ENCODE measurements around the gene MSN.

Gene MSN

DNA sequence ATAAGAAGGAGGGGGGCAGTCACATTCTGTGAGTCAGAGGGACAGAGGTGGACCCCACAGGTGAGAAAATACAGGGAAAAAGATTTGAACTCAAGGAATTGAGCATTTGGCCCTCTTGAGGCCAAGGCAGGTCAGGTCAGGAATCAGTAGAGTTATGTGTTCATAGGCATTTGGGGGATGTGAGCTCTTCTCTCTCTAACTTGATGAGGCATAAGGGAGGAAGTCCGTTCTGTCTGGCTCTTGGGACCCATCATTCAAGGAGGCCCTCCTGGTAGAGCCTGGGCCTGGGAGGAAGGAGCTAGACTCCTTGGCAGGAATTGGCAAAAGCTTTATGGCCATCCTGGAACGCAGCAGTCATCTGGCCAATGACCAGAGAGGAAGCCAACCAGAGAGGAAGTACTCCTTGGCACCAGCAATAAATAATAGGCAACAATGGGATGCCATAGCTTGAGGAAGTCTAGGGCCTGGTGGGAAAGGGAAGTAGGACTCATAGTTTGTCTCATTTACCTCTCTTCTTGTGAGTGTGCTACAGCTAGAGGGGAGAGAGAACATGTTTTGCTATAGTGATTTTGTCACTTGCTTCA lies 53.0 kb downstream of the MSN start:
- POLR2A ChIA-PET: no interaction called here
- no peaks in the 10 kb centered on the region for H3K4me1 ChIP-seq (ENCODE audit: control insufficient read depth, insufficient read depth, low read length)
- H3K36me3 ChIP-seq (ENCODE audit: control insufficient read depth in 2 of 2, insufficient read depth in 1 of 2, low read length in 2 of 2): peaks cover 0 to 4% of the 10 kb centered on the region in 2 experiments; a peak in 1 of 3 replicates
- CTCF ChIA-PET: no interaction called here
- H3K9me3 ChIP-seq (ENCODE audit: control insufficient read depth, insufficient read depth, low read depth, low read length): no peaks in the 10 kb centered on the region
- H3K4me3 ChIP-seq (ENCODE audit: low read depth, low read length): no peak overlapping the region
- H3K27ac ChIP-seq (ENCODE audit: extremely low read depth, low read depth, low read length): no peak overlapping the region
- TF ChIP-seq ZNF324 (tag by site-specific recombination; IDR thresholded peaks at IDR 0.05) (no peak), ZNF792 (tag by site-specific recombination; IDR thresholded peaks at IDR 0.05) (no peak), KLF9 (tag by site-specific recombination; IDR thresholded peaks at IDR 0.05; ENCODE audit: low read depth) (no peak), ZNF488 (tag by site-specific recombination; IDR thresholded peaks at IDR 0.05) (no peak), ZNF777 (tag by site-specific recombination; IDR thresholded peaks at IDR 0.05; ENCODE audit: borderline replicate concordance) (no peak)

- no peak overlapping the region for H3K4me3 ChIP-seq (ENCODE audit: low read depth, low read length)
- no peaks in the 10 kb centered on the region for H3K4me1 ChIP-seq (ENCODE audit: control insufficient read depth, insufficient read depth, low read length)
- H3K27ac ChIP-seq (ENCODE audit: extremely low read depth, low read depth, low read length): no peak overlapping the region
- ChIA-PET CTCF (interaction anchor here (0.7 kb wide), 2 partner anchors 55 to 127 kb away, joined by 3 read pairs; no protein-coding TSS in a partner anchor), POLR2A (no interaction called here)
- no peaks in the 10 kb centered on the region for H3K9me3 ChIP-seq (ENCODE audit: control insufficient read depth, insufficient read depth, low read depth, low read length)
- H3K36me3 ChIP-seq (ENCODE audit: control insufficient read depth in 2 of 2, insufficient read depth in 1 of 2, low read length in 2 of 2): peaks cover 0 to 2% of the 10 kb centered on the region in 2 experiments; a peak in 1 of 3 replicates
- TF ChIP-seq ZNF274 (IDR thresholded peaks at IDR 0.05; ENCODE audit: low read length) (no peak), ZNF274 (tag by site-specific recombination; IDR thresholded peaks at IDR 0.05; ENCODE audit: borderline replicate concordance) (no peak), KLF7 (tag by site-specific recombination; IDR thresholded peaks at IDR 0.05; ENCODE audit: borderline replicate concordance) (no peak), ZNF518A (tag by site-specific recombination; conservative IDR thresholded peaks at IDR 0.05; ENCODE audit: low read depth) (no peak), ZNF600 (tag by site-specific recombination; IDR thresholded peaks at IDR 0.05) (no peak), ZBTB21 (tag by site-specific recombination; IDR thresholded peaks at IDR 0.05) (no peak), ZNF48 (tag by site-specific recombination; IDR thresholded peaks at IDR 0.05) (no peak), ZNF830 (tag by site-specific recombination; IDR thresholded peaks at IDR 0.05; ENCODE audit: low read depth) (no peak), ZNF2 (tag by site-specific recombination; IDR thresholded peaks at IDR 0.05) (no peak), OSR2 (tag by site-specific recombination; IDR thresholded peaks at IDR 0.05) (no peak)
Measured at GRCh38 chrX:65723706-65724105, 56.3 kb downstream of the MSN start.

DNA sequence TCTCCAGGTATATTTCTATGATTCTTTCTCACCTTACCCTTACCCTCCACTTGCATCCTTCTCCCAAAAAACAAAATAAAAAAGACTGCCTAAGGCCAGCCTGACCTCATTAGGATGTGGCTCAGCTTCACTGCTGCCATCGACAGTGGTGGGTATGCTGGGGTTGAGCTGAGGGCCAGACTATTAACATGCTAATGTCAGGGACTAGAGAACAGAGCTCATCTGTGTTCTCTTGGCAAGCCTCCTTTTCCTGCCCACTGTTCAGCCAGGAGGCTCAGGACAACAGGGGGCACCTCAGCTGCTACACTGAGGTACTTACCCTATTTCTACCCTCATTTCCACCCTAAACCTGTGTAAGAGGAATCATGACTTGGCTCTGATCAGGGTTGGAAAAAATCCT lies 59.3 kb downstream of the MSN start:
- H3K9me3 ChIP-seq (ENCODE audit: control insufficient read depth, insufficient read depth, low read depth, low read length): no peaks in the 10 kb centered on the region
- POLR2A ChIA-PET: no interaction called here
- no peak overlapping the region for H3K4me3 ChIP-seq (ENCODE audit: low read depth, low read length)
- CTCF ChIA-PET: no interaction called here
- peaks cover 0 to 30% of the 10 kb centered on the region in 2 experiments; a peak in 1 of 3 replicates for H3K36me3 ChIP-seq (ENCODE audit: control insufficient read depth in 2 of 2, insufficient read depth in 1 of 2, low read length in 2 of 2)
- H3K27ac ChIP-seq (ENCODE audit: extremely low read depth, low read depth, low read length): no peak overlapping the region
- H3K4me1 ChIP-seq (ENCODE audit: control insufficient read depth, insufficient read depth, low read length): no peaks in the 10 kb centered on the region
- TF ChIP-seq ZBTB1 (tag by site-specific recombination; IDR thresholded peaks at IDR 0.05): no peak
- no peak for TF ChIP-seq ZNF302 (tag by site-specific recombination; IDR thresholded peaks at IDR 0.05; ENCODE audit: low read depth)
- TF ChIP-seq, protein P1, sequence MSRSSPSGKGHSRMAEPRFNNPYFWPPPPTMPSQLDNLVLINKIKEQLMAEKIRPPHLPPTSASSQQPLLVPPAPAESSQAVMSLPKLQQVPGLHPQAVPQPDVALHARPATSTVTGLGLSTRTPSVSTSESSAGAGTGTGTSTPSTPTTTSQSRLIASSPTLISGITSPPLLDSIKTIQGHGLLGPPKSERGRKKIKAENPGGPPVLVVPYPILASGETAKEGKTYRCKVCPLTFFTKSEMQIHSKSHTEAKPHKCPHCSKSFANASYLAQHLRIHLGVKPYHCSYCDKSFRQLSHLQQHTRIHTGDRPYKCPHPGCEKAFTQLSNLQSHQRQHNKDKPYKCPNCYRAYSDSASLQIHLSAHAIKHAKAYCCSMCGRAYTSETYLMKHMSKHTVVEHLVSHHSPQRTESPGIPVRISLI (tag by site-specific recombination; IDR thresholded peaks at IDR 0.05): no peak
- TF ChIP-seq TRIM28 (IDR thresholded peaks at IDR 0.05; ENCODE audit: borderline replicate concordance, low read length): no peak
- TF ChIP-seq ZNF692 (tag by site-specific recombination; IDR thresholded peaks at IDR 0.05): no peak
- TF ChIP-seq, protein P2, sequence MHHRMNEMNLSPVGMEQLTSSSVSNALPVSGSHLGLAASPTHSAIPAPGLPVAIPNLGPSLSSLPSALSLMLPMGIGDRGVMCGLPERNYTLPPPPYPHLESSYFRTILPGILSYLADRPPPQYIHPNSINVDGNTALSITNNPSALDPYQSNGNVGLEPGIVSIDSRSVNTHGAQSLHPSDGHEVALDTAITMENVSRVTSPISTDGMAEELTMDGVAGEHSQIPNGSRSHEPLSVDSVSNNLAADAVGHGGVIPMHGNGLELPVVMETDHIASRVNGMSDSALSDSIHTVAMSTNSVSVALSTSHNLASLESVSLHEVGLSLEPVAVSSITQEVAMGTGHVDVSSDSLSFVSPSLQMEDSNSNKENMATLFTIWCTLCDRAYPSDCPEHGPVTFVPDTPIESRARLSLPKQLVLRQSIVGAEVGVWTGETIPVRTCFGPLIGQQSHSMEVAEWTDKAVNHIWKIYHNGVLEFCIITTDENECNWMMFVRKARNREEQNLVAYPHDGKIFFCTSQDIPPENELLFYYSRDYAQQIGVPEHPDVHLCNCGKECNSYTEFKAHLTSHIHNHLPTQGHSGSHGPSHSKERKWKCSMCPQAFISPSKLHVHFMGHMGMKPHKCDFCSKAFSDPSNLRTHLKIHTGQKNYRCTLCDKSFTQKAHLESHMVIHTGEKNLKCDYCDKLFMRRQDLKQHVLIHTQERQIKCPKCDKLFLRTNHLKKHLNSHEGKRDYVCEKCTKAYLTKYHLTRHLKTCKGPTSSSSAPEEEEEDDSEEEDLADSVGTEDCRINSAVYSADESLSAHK (tag by site-specific recombination; IDR thresholded peaks at IDR 0.05): no peak
- TF ChIP-seq ZNF175 (tag by site-specific recombination; IDR thresholded peaks at IDR 0.05): no peak
